A549 (cell line): Measurements from ENCODE around the gene PREX1. TPM values are rescaled to one million over a fixed set of nuclear protein-coding genes. Genes with fewer than 3 reads are reported as not detected.
"Not testable (repeated sequence)": the region's sequence is repeated elsewhere in the genome, so short reads cannot be mapped to it uniquely, and the experiment has no call there.

ENCODE experiments used
- ATAC-seq, 2 experiments: fragments of 200-7000 bp in 1 of 2; fragments of >200 bp in 1 of 2; cut with Nextera tagmentation in 1 of 2; cut with Tn5 transposase in 1 of 2; 3 replicates each; pipeline versions ENCODE4 v1.8.0 to v1.9.1; 2018 to 2020; ENCODE audit warnings: mild to moderate bottlenecking in 1 of 2, moderate library complexity in 1 of 2
- CTCF ChIA-PET: fragments of 300-600 bp; sonication (Branson Sonifier 250); formaldehyde crosslinking; extraction: SDS; loops from one replicate; lab custom pipeline; 2021; ENCODE audit warnings: antibody characterized with exemption, inconsistent platforms; lab: Yijun Ruan, JAX
- POLR2A ChIA-PET: fragments of 350-600 bp; formaldehyde crosslinking; extraction: SDS; loops from one replicate; lab custom pipeline; 2021; ENCODE audit warnings: antibody characterized with exemption, inconsistent platforms; lab: Yijun Ruan, JAX
- DNase-seq, 2 experiments: peaks; one replicate each; pipeline versions ENCODE4 v3.0.0 to v3.0.0-alpha.2; 2011 to 2016; ENCODE audit warnings: low read depth in 1 of 2, low spot score in 1 of 2
- FAIRE-seq: peaks from 2 replicates; lab custom pipeline; 2011; peaks lifted over from hg19 to GRCh38; lab: Jason Lieb, UNC
- H3K27ac ChIP-seq, 2 experiments: fragments of >200 bp; sonication (Bioruptor Twin); formaldehyde crosslinking; 3 replicates each; pipeline ENCODE4 v1.5.1; 2016 to 2017
- H3K4me1 ChIP-seq: fragments of >200 bp; sonication (Bioruptor Twin); formaldehyde crosslinking; 3 replicates; pipeline ENCODE4 v1.6.1; 2016
- H3K4me2 ChIP-seq: fragments of >200 bp; sonication (Bioruptor Twin); formaldehyde crosslinking; 3 replicates; pipeline ENCODE4 v1.6.1; 2016
- H3K4me3 ChIP-seq: fragments of >200 bp; sonication (Bioruptor Twin); formaldehyde crosslinking; 3 replicates; pipeline ENCODE4 v1.5.1; 2016
- H3K9me3 ChIP-seq: fragments of >200 bp; sonication (Bioruptor Twin); formaldehyde crosslinking; 3 replicates; pipeline ENCODE4 v1.6.1; 2016
- CHD4 ChIP-seq: fragments of 200-600 bp; sonication (generic); IDR thresholded peaks from 2 replicates; pipeline ENCODE4 v1.6.1; 2016; ENCODE audit warnings: antibody characterized with exemption, mild to moderate bottlenecking, borderline replicate concordance
- FOSB ChIP-seq: fragments of 250-450 bp; sonication (Bioruptor Pico); IDR thresholded peaks from 2 replicates; pipeline ENCODE4 v1.5.0; 2020; ENCODE audit warnings: mild to moderate bottlenecking, moderate library complexity
- FOXS1 ChIP-seq: fragments of 250-450 bp; sonication (Bioruptor Pico); IDR thresholded peaks from 2 replicates; pipeline ENCODE4 v1.5.0; 2020; ENCODE audit warnings: mild to moderate bottlenecking, moderate library complexity
- HDAC2 ChIP-seq: fragments of 200-600 bp; sonication (generic); IDR thresholded peaks from 2 replicates; pipeline ENCODE4 v1.6.1; 2016
- HEYL ChIP-seq: fragments of 250-450 bp; sonication (Bioruptor Pico); IDR thresholded peaks from 2 replicates; pipeline ENCODE4 v1.8.0; 2021; ENCODE audit warnings: mild to moderate bottlenecking, moderate library complexity
- KDM5A ChIP-seq: fragments of 200-600 bp; sonication (generic); IDR thresholded peaks from 2 replicates; pipeline ENCODE4 v1.6.1; 2016; ENCODE audit warnings: antibody characterized with exemption, mild to moderate bottlenecking
- RNF2 ChIP-seq: fragments of 200-600 bp; sonication (generic); IDR thresholded peaks from 2 replicates; pipeline ENCODE4 v1.6.1; 2016; ENCODE audit warnings: low read depth, mild to moderate bottlenecking, antibody characterized with exemption, moderate library complexity, borderline replicate concordance
- TFCP2L1 ChIP-seq: fragments of 250-450 bp; sonication (Bioruptor Pico); IDR thresholded peaks from 2 replicates; pipeline ENCODE4 v1.5.0; 2021; ENCODE audit warnings: mild to moderate bottlenecking
- WGBS: methylation state at CpG from one replicate; pipeline ENCODE4 v1.1.6; 2017; ENCODE audit errors: missing lambda C conversion rate; 5-methylcytosine and 5-hydroxymethylcytosine counted together
- polyA plus RNA-seq, 4 experiments: library from polyadenylated mRNA; depleted of rRNA in 3 of 4; stranded (reverse); fragments of >200 nt; fragmentation: RNase III in 1 of 4; extraction: RNeasy Plus Mini Kit Qiagen cat#74134 plus additional on column Dnase treatment in 1 of 4; gene quantifications; 2 replicates in 3 of 4; 3 replicates in 1 of 4; pipeline ENCODE4 v1.2.3, GENCODE V29; 2011 to 2017
- TF ChIP-seq, protein P1 (sequence below): fragments of 450-650 bp; IDR thresholded peaks from 2 replicates; pipeline ENCODE4 v1.6.1; 2014; ENCODE audit warnings: antibody characterized with exemption
- TF ChIP-seq, protein P2 (sequence below): IDR thresholded peaks from 2 replicates; pipeline ENCODE4 v1.6.1; 2012
- TF ChIP-seq, protein P3 (sequence below): fragments of >200 bp; sonication (Bioruptor Twin); formaldehyde crosslinking; IDR thresholded peaks from 3 replicates; pipeline ENCODE4 v1.5.1; 2016

PREX1 gene
- polyA plus RNA-seq, 2 of the 4 experiments (the other 2 are of a cell fraction), result 3.6 to 4.2 TPM

DNA sequence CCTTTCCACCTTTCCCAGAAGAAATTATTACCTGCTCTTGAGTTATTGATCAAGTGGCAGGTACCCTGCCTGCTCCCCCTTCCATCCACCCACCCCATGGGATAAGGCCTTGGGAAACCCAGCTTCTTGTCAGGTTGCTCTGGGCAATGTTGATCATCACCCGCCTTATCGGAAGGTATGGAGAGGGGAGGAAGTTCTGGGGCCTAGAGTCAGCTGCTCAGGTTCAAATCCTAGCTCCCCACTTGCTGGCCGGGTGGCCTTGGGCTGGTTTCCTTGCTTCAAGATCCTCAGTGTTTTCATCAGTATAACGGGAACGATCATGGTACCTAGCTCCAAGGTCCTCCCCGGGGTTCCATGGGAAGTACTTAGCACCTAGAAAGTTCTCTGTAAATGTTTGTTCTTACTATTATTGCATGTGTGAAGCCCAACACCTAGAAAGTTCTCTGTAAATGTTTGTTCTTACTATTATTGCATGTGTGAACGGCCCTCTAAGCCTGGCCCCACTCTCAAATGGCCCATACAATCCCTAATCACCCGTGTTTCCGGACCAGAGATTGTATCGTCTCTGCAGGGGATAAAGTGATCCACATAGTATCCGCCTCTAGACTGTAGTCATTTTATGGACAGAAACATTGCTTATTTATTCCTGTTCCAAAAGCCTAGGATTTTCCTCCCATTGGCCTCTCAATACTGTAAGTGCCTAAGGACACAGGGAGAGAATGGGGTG is 1.1 kb upstream of the PREX1 start:
- no peaks in the 10 kb centered on the region for H3K9me3 ChIP-seq
- peak in 1 of 2 experiments; percentile 43 for DNase-seq
- TF ChIP-seq, protein P1, sequence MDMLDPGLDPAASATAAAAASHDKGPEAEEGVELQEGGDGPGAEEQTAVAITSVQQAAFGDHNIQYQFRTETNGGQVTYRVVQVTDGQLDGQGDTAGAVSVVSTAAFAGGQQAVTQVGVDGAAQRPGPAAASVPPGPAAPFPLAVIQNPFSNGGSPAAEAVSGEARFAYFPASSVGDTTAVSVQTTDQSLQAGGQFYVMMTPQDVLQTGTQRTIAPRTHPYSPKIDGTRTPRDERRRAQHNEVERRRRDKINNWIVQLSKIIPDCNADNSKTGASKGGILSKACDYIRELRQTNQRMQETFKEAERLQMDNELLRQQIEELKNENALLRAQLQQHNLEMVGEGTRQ, result no peak
- TF ChIP-seq TFCP2L1 (no peak), HEYL (no peak), FOSB (CRISPR knock-in tag) (no peak), FOXS1 (CRISPR knock-in tag) (no peak), HDAC2 (no peak)
- TF ChIP-seq, protein P2, sequence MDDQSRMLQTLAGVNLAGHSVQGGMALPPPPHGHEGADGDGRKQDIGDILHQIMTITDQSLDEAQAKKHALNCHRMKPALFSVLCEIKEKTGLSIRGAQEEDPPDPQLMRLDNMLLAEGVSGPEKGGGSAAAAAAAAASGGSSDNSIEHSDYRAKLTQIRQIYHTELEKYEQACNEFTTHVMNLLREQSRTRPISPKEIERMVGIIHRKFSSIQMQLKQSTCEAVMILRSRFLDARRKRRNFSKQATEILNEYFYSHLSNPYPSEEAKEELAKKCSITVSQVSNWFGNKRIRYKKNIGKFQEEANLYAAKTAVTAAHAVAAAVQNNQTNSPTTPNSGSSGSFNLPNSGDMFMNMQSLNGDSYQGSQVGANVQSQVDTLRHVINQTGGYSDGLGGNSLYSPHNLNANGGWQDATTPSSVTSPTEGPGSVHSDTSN, result no peak
- TF ChIP-seq, all 56 proteins: peak for 0
- Histone ChIP-seq H3K27ac (peak overlapping the region; percentile 92 to 98), H3K4me1 (peaks cover 41% of the 10 kb centered on the region), H3K4me2 (peak overlapping the region; percentile 87), H3K4me3 (peak overlapping the region; percentile 84)
- FAIRE-seq (no peak), ATAC-seq (peak in 1 of 2 experiments; percentile 2; a peak in 1 of 6 replicates)
- CTCF ChIA-PET, result interaction anchor here (0.9 to 4.7 kb wide), 6 partner anchors 12 to 171 kb away, joined by 3 to 35 read pairs (median 4); no protein-coding TSS in a partner anchor
- POLR2A ChIA-PET, result interaction anchor here (1.2 to 2.9 kb wide), 4 partner anchors 13 to 68 kb away, joined by 3 to 17 read pairs (median 12); no protein-coding TSS in a partner anchor
- 69% methylated on average over 11 of the region's 11 CpGs for WGBS

DNA sequence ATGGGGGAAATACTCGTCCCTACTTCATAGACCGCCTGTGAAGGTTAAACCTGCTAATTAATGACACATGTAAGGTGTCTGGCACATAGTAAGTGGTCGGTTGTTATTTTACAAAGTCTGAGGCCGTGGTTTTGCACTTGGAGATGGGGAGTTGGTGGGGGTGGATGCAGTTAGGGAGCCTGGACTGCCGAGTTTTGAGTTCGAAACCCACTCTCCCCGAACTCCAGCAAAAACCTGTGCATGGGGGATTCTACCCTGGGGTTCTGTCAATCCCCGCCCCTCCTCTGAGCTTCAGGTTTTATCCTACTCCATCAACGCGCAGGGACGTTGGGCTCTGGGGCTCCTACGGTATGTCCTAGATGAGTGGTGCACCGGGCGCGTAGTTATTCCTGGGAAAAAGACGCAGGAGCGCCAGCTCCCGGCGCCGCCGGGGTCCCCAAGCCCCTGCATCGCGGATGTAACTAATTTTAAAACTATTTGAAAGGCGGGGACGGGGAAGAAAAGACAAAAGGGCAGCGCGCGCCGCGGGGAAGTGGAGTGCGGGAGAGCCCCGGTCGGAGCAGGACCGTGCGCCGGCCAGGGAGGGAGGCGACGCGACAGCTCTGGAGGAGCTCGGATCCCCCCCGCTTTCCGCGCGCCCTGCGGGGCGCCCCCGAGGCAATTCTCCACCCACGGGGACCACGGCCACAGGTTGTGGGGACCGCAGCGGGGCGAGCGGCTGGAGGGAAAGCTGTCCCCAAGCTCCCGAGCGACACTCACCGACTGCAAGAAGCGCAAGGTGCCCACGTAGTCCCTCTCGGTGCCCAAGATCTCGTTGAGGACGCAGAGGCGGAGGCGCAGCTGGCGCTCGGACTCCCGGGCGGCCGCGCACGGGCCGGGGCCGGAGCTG is 672 bp downstream of the PREX1 start:
- DNase-seq, result peak in 1 of 2 experiments; percentile 54
- peak overlapping the region; percentile 74 to 98 for H3K27ac ChIP-seq

DNA sequence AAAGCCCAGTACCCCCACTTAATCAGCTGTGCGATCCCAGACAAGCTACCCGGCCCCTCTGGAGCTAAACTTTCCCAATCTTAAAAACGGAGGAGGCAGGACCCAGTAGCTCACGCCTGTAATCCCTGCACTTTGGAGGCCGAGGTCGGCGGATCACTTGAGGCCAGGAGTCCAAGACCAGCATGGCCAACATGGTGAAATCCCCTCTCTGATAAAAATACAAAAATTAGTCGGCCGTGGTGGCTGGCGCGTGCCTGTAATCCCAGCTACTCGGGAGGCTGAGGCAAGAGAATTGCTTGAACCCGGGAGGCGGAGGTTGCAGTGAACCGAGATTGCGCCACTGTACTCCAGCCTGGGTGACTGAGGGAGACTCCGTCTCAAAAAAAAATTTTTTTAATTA is 1.3 kb downstream of the PREX1 start:
- Histone ChIP-seq H3K4me2 (peak overlapping the region; percentile 92), H3K4me1 (peaks cover 23% of the 10 kb centered on the region), H3K4me3 (peak overlapping the region; percentile 84; the same call in 1 of the 3 replicates)
- ChIA-PET CTCF (interaction anchor here (0.8 to 4.7 kb wide), 3 partner anchors 13 to 169 kb away, joined by 3 to 35 read pairs (median 18); no protein-coding TSS in a partner anchor), POLR2A (interaction anchor here (0.6 to 2.9 kb wide), 3 partner anchors 19 to 78 kb away, joined by 4 to 17 read pairs (median 6); no protein-coding TSS in a partner anchor)
- ATAC-seq, FAIRE-seq, H3K9me3 ChIP-seq, DNase-seq, H3K27ac ChIP-seq: not testable (repeated sequence)
- WGBS, result 88% methylated on average over 17 of the region's 17 CpGs

More for the DNA sequence above, 672 bp downstream of the PREX1 start:
- no peaks in the 10 kb centered on the region for H3K9me3 ChIP-seq
- peaks cover 30% of the 10 kb centered on the region for H3K4me1 ChIP-seq
- POLR2A ChIA-PET, result interaction anchor here (0.7 to 2.9 kb wide), 6 partner anchors 9 to 77 kb away, joined by 3 to 17 read pairs (median 7); no protein-coding TSS in a partner anchor
- TF ChIP-seq KDM5A (no peak), CHD4 (no peak), HDAC2 (peak; percentile 91; the same call in 1 of the 2 replicates), RNF2 (peak; percentile 61; the same call in 1 of the 2 replicates)
- TF ChIP-seq, all 56 proteins: peak for 2
- H3K4me3 ChIP-seq, result peak overlapping the region; percentile 84
- CTCF ChIA-PET, result interaction anchor here (0.8 to 4.7 kb wide), 7 partner anchors 14 to 169 kb away, joined by 3 to 35 read pairs (median 3); no protein-coding TSS in a partner anchor
- WGBS, result 8% methylated on average over 45 of the region's 72 CpGs
- ATAC-seq (peak; percentile 43 to 52), FAIRE-seq (no peak)
- peak overlapping the region; percentile 92 for H3K4me2 ChIP-seq

DNA sequence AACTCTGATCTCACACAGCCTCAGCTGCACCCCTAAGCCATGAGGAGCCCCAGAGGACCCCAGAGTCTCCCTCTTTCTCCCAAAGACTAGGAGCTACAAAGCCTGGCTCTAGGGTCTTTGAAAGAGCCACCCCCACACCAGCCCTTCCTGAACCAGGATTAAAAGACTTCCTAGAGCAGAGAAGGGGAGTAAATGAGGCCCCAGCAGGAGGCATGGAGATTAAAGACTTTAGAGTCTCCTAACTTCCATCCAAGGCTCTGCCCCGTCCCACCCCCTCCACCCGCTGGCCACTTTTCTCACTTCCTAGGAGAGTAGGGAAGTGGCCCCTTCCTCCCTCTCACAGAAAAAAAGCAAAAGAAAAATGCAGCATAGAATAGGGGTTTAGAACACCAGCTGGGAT is 1.7 kb downstream of the PREX1 start:
- FAIRE-seq (no peak), ATAC-seq (no peak), DNase-seq (no peak)
- Histone ChIP-seq H3K27ac (no peak overlapping the region), H3K4me3 (no peak overlapping the region), H3K9me3 (no peaks in the 10 kb centered on the region), H3K4me1 (peaks cover 19% of the 10 kb centered on the region), H3K4me2 (peak overlapping the region; percentile 92; the same call in 1 of the 3 replicates)
- POLR2A ChIA-PET, result interaction anchor here (0.6 to 2.9 kb wide), 2 partner anchors 20 to 23 kb away, joined by 4 to 17 read pairs; no protein-coding TSS in a partner anchor
- CTCF ChIA-PET, result interaction anchor here (0.8 to 4.7 kb wide), 3 partner anchors 71 to 168 kb away, joined by 3 to 35 read pairs (median 18); no protein-coding TSS in a partner anchor
- TF ChIP-seq, protein P3, sequence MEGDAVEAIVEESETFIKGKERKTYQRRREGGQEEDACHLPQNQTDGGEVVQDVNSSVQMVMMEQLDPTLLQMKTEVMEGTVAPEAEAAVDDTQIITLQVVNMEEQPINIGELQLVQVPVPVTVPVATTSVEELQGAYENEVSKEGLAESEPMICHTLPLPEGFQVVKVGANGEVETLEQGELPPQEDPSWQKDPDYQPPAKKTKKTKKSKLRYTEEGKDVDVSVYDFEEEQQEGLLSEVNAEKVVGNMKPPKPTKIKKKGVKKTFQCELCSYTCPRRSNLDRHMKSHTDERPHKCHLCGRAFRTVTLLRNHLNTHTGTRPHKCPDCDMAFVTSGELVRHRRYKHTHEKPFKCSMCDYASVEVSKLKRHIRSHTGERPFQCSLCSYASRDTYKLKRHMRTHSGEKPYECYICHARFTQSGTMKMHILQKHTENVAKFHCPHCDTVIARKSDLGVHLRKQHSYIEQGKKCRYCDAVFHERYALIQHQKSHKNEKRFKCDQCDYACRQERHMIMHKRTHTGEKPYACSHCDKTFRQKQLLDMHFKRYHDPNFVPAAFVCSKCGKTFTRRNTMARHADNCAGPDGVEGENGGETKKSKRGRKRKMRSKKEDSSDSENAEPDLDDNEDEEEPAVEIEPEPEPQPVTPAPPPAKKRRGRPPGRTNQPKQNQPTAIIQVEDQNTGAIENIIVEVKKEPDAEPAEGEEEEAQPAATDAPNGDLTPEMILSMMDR, result no peak
- TF ChIP-seq, all 56 proteins: peak for 0
- WGBS, result 92% methylated on average over 2 of the region's 2 CpGs
